ENCODE results near the gene BNC2.

DNA sequence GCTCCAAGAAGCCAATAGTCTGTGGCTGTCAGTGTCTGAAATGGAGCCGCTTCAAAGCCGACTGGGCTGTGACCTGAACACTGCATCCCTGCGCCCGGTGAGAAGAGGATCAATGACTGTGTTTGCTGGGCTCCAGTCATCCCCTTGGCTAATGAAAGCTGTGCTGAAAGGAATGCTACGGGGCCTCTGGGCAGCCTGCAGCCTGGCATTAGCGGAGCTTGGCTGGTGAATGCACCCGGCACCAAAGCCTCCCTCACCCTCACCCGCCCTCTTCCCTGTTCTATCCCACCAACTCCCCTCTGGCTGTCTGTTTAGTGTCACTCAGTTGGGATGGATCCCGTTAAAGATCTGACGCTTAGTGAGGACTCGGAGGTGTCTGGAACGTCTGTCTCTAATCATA lies 355.3 kb downstream of the BNC2 start:
- TF ChIP-seq, protein P1, sequence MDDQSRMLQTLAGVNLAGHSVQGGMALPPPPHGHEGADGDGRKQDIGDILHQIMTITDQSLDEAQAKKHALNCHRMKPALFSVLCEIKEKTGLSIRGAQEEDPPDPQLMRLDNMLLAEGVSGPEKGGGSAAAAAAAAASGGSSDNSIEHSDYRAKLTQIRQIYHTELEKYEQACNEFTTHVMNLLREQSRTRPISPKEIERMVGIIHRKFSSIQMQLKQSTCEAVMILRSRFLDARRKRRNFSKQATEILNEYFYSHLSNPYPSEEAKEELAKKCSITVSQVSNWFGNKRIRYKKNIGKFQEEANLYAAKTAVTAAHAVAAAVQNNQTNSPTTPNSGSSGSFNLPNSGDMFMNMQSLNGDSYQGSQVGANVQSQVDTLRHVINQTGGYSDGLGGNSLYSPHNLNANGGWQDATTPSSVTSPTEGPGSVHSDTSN (CRISPR knock-in tag; IDR thresholded peaks at IDR 0.05): no peak
- TF ChIP-seq, protein P2, sequence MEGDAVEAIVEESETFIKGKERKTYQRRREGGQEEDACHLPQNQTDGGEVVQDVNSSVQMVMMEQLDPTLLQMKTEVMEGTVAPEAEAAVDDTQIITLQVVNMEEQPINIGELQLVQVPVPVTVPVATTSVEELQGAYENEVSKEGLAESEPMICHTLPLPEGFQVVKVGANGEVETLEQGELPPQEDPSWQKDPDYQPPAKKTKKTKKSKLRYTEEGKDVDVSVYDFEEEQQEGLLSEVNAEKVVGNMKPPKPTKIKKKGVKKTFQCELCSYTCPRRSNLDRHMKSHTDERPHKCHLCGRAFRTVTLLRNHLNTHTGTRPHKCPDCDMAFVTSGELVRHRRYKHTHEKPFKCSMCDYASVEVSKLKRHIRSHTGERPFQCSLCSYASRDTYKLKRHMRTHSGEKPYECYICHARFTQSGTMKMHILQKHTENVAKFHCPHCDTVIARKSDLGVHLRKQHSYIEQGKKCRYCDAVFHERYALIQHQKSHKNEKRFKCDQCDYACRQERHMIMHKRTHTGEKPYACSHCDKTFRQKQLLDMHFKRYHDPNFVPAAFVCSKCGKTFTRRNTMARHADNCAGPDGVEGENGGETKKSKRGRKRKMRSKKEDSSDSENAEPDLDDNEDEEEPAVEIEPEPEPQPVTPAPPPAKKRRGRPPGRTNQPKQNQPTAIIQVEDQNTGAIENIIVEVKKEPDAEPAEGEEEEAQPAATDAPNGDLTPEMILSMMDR (tag by site-specific recombination; IDR thresholded peaks at IDR 0.05): no peak
- TF ChIP-seq ZNF660 (tag by site-specific recombination; IDR thresholded peaks at IDR 0.05) (no peak), ZNF211 (tag by site-specific recombination; IDR thresholded peaks at IDR 0.05; ENCODE audit: low read depth) (no peak), ZBTB7A (tag by site-specific recombination; IDR thresholded peaks at IDR 0.05; ENCODE audit: low read depth) (no peak), ZNF24 (tag by site-specific recombination; IDR thresholded peaks at IDR 0.05) (no peak), ZNF10 (tag by site-specific recombination; IDR thresholded peaks at IDR 0.05) (no peak), ZNF221 (tag by site-specific recombination; IDR thresholded peaks at IDR 0.05; ENCODE audit: borderline replicate concordance) (no peak)
- TF ChIP-seq, protein P3, sequence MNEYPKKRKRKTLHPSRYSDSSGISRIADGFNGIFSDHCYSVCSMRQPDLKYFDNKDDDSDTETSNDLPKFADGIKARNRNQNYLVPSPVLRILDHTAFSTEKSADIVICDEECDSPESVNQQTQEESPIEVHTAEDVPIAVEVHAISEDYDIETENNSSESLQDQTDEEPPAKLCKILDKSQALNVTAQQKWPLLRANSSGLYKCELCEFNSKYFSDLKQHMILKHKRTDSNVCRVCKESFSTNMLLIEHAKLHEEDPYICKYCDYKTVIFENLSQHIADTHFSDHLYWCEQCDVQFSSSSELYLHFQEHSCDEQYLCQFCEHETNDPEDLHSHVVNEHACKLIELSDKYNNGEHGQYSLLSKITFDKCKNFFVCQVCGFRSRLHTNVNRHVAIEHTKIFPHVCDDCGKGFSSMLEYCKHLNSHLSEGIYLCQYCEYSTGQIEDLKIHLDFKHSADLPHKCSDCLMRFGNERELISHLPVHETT (tag by site-specific recombination; IDR thresholded peaks at IDR 0.05): no peak

Measured in HEK293 (cell line).